HUES6 (cell line): ENCODE data around the gene VWA1.
"Not testable (repeated sequence)": the region's sequence is repeated elsewhere in the genome, so short reads cannot be mapped to it uniquely, and the experiment has no call there.

Source experiments
- H3K27ac ChIP-seq: 2 replicates; pipeline ENCODE4 v1.7.0; 2013; ENCODE audit warnings: low read depth, mild to moderate bottlenecking, low read length, inconsistent platforms
- H3K27me3 ChIP-seq: 2 replicates; pipeline ENCODE4 v1.6.1; 2013; ENCODE audit warnings: low read length; ENCODE audit not compliant: control insufficient read depth, insufficient read depth
- H3K36me3 ChIP-seq: 2 replicates; pipeline ENCODE4 v1.6.1; 2013; ENCODE audit warnings: low read length; ENCODE audit not compliant: control insufficient read depth, insufficient read depth
- H3K4me1 ChIP-seq: 2 replicates; pipeline ENCODE4 v1.6.1; 2013; ENCODE audit warnings: low read length; ENCODE audit not compliant: control insufficient read depth, insufficient read depth
- H3K4me3 ChIP-seq: 2 replicates; pipeline ENCODE4 v1.5.1; 2013; ENCODE audit warnings: low read depth, low read length
- H3K9ac ChIP-seq: one replicate; pipeline ENCODE4 v1.6.1; 2013; ENCODE audit warnings: mild to moderate bottlenecking, low read length
- H3K9me3 ChIP-seq: 2 replicates; pipeline ENCODE4 v1.6.1; 2013; ENCODE audit warnings: low read depth, low read length; ENCODE audit not compliant: control insufficient read depth, insufficient read depth

VWA1 gene

GRCh38 chr1:1438531-1439381 is 3.3 kb downstream of the VWA1 start:
- H3K9ac ChIP-seq = no peak overlapping the region
- H3K9me3 ChIP-seq = no peaks in the 10 kb centered on the region
- H3K4me3 ChIP-seq = no peak overlapping the region
- no peak overlapping the region for H3K27ac ChIP-seq
- H3K4me1 ChIP-seq = peaks cover 33% of the 10 kb centered on the region
- no peaks in the 10 kb centered on the region; the same call in 1 of the 2 replicates for H3K36me3 ChIP-seq
- H3K27me3 ChIP-seq = peaks cover 7% of the 10 kb centered on the region; the same call in 1 of the 2 replicates

- H3K27ac ChIP-seq = no peak overlapping the region
Measured at GRCh38 chr1:1439546-1440261, 4.2 kb downstream of the VWA1 start.

GRCh38 chr1:1440262-1441001 is 4.9 kb downstream of the VWA1 start:
- Histone ChIP-seq H3K4me3 (no peak overlapping the region), H3K27ac (no peak overlapping the region), H3K9ac (no peak overlapping the region), H3K27me3 (peaks cover 7% of the 10 kb centered on the region; the same call in 1 of the 2 replicates), H3K9me3 (no peaks in the 10 kb centered on the region), H3K36me3 (no peaks in the 10 kb centered on the region; the same call in 1 of the 2 replicates), H3K4me1 (peaks cover 19% of the 10 kb centered on the region; the same call in 1 of the 2 replicates)

More at GRCh38 chr1:1439546-1440261, 4.2 kb downstream of the VWA1 start:
- Histone ChIP-seq H3K27me3 (peaks cover 7% of the 10 kb centered on the region; the same call in 1 of the 2 replicates), H3K9me3 (no peaks in the 10 kb centered on the region), H3K4me3 (no peak overlapping the region), H3K36me3 (no peaks in the 10 kb centered on the region; the same call in 1 of the 2 replicates), H3K4me1 (peaks cover 25% of the 10 kb centered on the region), H3K9ac (no peak overlapping the region)

GRCh38 chr1:1441002-1441888 is 5.8 kb downstream of the VWA1 start:
- H3K27ac ChIP-seq = no peak overlapping the region
- H3K9me3 ChIP-seq = no peaks in the 10 kb centered on the region
- no peak overlapping the region for H3K4me3 ChIP-seq
- peaks cover 4% of the 10 kb centered on the region; the same call in 1 of the 2 replicates for H3K27me3 ChIP-seq
- H3K36me3 ChIP-seq = no peaks in the 10 kb centered on the region; the same call in 1 of the 2 replicates
- no peak overlapping the region for H3K9ac ChIP-seq
- H3K4me1 ChIP-seq = peaks cover 17% of the 10 kb centered on the region; the same call in 1 of the 2 replicates

- Histone ChIP-seq H3K9ac (no peak overlapping the region), H3K27ac (no peak overlapping the region), H3K36me3 (no peaks in the 10 kb centered on the region; the same call in 1 of the 2 replicates), H3K4me3 (no peak overlapping the region), H3K27me3 (no peaks in the 10 kb centered on the region), H3K9me3 (no peaks in the 10 kb centered on the region), H3K4me1 (peaks cover 12% of the 10 kb centered on the region; the same call in 1 of the 2 replicates)
Measured at GRCh38 chr1:1442069-1442770, 6.7 kb downstream of the VWA1 start.

GRCh38 chr1:1446631-1447030 is 11.1 kb downstream of the VWA1 start:
- not testable (repeated sequence) for H3K9ac ChIP-seq, H3K9me3 ChIP-seq, H3K27ac ChIP-seq, H3K36me3 ChIP-seq, H3K4me3 ChIP-seq, H3K27me3 ChIP-seq, H3K4me1 ChIP-seq

- Histone ChIP-seq H3K9me3 (no peaks in the 10 kb centered on the region), H3K4me3 (no peak within 1 kb of the TSS), H3K27ac (no peak within 1 kb of the TSS), H3K36me3 (no peaks in the 10 kb centered on the region), H3K4me1 (no peaks in the 10 kb centered on the region), H3K27me3 (no peaks in the 10 kb centered on the region), H3K9ac (no peak within 1 kb of the TSS)
Measured at GRCh38 chr1:1449099-1449739, 13.7 kb downstream of the VWA1 start, which contains the start of gene ATAD3C. Gene ATAD3C (plus strand): TSS chr1:1449689. CDS start chr1:1450684, 995 bp downstream.

GRCh38 chr1:1450616-1451015 is 15.1 kb downstream of the VWA1 start:
- not testable (repeated sequence) for H3K27me3 ChIP-seq, H3K9me3 ChIP-seq, H3K4me3 ChIP-seq, H3K36me3 ChIP-seq, H3K27ac ChIP-seq, H3K4me1 ChIP-seq, H3K9ac ChIP-seq

GRCh38 chr1:1451696-1452364 is 16.3 kb downstream of the VWA1 start:
- Histone ChIP-seq H3K27ac (no peak overlapping the region), H3K4me3 (no peak overlapping the region), H3K27me3 (no peaks in the 10 kb centered on the region), H3K36me3 (no peaks in the 10 kb centered on the region), H3K4me1 (no peaks in the 10 kb centered on the region), H3K9me3 (no peaks in the 10 kb centered on the region), H3K9ac (no peak overlapping the region)
